ENCODE results near the gene TAS2R7.

DNA sequence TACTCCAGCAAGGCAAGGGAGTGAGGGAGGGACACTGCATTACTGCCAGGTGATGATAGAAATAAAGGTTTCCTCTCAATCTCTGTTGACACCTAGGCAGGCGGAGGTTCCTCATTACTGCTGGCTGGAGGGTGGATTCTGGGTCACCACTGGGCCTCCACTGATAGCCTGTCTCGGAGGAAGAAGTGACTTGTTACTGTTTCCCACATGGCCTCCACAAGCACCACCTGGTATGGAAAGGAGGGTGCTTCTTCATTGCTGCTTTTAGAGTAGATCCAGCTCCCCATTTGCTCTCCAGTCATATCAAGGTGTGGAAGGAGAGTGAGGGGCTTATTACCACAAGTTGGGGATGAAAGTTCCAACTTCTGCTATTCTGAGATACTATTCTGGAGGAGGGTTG, 40.4 kb upstream of the TAS2R7 start:
- TF ChIP-seq, protein P1, sequence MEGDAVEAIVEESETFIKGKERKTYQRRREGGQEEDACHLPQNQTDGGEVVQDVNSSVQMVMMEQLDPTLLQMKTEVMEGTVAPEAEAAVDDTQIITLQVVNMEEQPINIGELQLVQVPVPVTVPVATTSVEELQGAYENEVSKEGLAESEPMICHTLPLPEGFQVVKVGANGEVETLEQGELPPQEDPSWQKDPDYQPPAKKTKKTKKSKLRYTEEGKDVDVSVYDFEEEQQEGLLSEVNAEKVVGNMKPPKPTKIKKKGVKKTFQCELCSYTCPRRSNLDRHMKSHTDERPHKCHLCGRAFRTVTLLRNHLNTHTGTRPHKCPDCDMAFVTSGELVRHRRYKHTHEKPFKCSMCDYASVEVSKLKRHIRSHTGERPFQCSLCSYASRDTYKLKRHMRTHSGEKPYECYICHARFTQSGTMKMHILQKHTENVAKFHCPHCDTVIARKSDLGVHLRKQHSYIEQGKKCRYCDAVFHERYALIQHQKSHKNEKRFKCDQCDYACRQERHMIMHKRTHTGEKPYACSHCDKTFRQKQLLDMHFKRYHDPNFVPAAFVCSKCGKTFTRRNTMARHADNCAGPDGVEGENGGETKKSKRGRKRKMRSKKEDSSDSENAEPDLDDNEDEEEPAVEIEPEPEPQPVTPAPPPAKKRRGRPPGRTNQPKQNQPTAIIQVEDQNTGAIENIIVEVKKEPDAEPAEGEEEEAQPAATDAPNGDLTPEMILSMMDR (IDR thresholded peaks at IDR 0.05): no peak
- no peak for TF ChIP-seq RCOR1 (IDR thresholded peaks at IDR 0.05; ENCODE audit: low read length)
- TF ChIP-seq, protein P2, sequence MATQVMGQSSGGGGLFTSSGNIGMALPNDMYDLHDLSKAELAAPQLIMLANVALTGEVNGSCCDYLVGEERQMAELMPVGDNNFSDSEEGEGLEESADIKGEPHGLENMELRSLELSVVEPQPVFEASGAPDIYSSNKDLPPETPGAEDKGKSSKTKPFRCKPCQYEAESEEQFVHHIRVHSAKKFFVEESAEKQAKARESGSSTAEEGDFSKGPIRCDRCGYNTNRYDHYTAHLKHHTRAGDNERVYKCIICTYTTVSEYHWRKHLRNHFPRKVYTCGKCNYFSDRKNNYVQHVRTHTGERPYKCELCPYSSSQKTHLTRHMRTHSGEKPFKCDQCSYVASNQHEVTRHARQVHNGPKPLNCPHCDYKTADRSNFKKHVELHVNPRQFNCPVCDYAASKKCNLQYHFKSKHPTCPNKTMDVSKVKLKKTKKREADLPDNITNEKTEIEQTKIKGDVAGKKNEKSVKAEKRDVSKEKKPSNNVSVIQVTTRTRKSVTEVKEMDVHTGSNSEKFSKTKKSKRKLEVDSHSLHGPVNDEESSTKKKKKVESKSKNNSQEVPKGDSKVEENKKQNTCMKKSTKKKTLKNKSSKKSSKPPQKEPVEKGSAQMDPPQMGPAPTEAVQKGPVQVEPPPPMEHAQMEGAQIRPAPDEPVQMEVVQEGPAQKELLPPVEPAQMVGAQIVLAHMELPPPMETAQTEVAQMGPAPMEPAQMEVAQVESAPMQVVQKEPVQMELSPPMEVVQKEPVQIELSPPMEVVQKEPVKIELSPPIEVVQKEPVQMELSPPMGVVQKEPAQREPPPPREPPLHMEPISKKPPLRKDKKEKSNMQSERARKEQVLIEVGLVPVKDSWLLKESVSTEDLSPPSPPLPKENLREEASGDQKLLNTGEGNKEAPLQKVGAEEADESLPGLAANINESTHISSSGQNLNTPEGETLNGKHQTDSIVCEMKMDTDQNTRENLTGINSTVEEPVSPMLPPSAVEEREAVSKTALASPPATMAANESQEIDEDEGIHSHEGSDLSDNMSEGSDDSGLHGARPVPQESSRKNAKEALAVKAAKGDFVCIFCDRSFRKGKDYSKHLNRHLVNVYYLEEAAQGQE (IDR thresholded peaks at IDR 0.05; ENCODE audit: low read depth, low read length): no peak
- TF ChIP-seq, protein P3, sequence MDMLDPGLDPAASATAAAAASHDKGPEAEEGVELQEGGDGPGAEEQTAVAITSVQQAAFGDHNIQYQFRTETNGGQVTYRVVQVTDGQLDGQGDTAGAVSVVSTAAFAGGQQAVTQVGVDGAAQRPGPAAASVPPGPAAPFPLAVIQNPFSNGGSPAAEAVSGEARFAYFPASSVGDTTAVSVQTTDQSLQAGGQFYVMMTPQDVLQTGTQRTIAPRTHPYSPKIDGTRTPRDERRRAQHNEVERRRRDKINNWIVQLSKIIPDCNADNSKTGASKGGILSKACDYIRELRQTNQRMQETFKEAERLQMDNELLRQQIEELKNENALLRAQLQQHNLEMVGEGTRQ (IDR thresholded peaks at IDR 0.05; ENCODE audit: borderline replicate concordance, low read depth, low read length): no peak
- no peak for TF ChIP-seq SIN3A (IDR thresholded peaks at IDR 0.05; ENCODE audit: borderline replicate concordance, low read depth, low read length)
- TF ChIP-seq EP300 (IDR thresholded peaks at IDR 0.05; ENCODE audit: borderline replicate concordance in 1 of 2, low read depth in 1 of 2, low read length in 1 of 2): no peak
- TF ChIP-seq MEF2A (IDR thresholded peaks at IDR 0.05; ENCODE audit: borderline replicate concordance, low read depth): no peak
- TF ChIP-seq FOSL2 (IDR thresholded peaks at IDR 0.05; ENCODE audit: borderline replicate concordance, low read depth): no peak
- no peak for TF ChIP-seq RFX5 (IDR thresholded peaks at IDR 0.05; ENCODE audit: low read length)

Measured in SK-N-SH (cell line).